Gastroesophageal sphincter (tissue), 4 donors: ENCODE results near the gene SLC7A6. TPM values are rescaled to one million over a fixed set of nuclear protein-coding genes. Genes with fewer than 3 reads are reported as not detected.

Experiments used
- ATAC-seq: fragments of 150-250 bp; one replicate; pipeline ENCODE4 v1.9.1; 2016; ENCODE audit warnings: mild to moderate bottlenecking, moderate library complexity
- H3K27ac ChIP-seq, 4 donors: fragments of 200-600 bp; sonication (generic) in 3 of 4; 1 replicate in 3 of 4; 2 replicates in 1 of 4; pipeline ENCODE4 v1.5.1; 2016 to 2019
- H3K27me3 ChIP-seq: fragments of 200-600 bp; sonication (generic); one replicate; pipeline ENCODE4 v1.5.1; 2019
- H3K36me3 ChIP-seq, 2 donors: fragments of 200-600 bp; sonication (generic); one replicate each; pipeline ENCODE4 v1.5.1; 2019; ENCODE audit warnings: control low read depth in 1 of 2
- H3K4me1 ChIP-seq, 3 donors: fragments of 200-600 bp; sonication (generic); 1 replicate in 2 of 3; 2 replicates in 1 of 3; pipeline ENCODE4 v1.5.1; 2016 to 2019; ENCODE audit warnings: control low read depth in 2 of 3
- H3K4me3 ChIP-seq, 2 donors: fragments of 200-600 bp; sonication (generic); one replicate each; pipeline ENCODE4 v1.5.1; 2019; ENCODE audit warnings: mild to moderate bottlenecking in 1 of 2, moderate library complexity in 1 of 2
- H3K9me3 ChIP-seq, 3 donors: fragments of 200-600 bp; sonication (generic); one replicate each; pipeline ENCODE4 v1.5.1; 2017 to 2019; ENCODE audit warnings: control low read depth in 2 of 3
- CTCF ChIP-seq, 4 experiments: fragments of 200-600 bp in 2 of 4; fragments of 450-650 bp in 2 of 4; sonication (generic) in 1 of 4; IDR thresholded peaks; one replicate each; pipeline ENCODE4 v1.5.1; 2017 to 2019; ENCODE audit warnings: antibody characterized with exemption in 4 of 4, mild to moderate bottlenecking in 2 of 4, moderate library complexity in 2 of 4
- EP300 ChIP-seq: sonication (generic); formaldehyde crosslinking; IDR thresholded peaks from one replicate; pipeline ENCODE4 v1.6.1; 2017; ENCODE audit warnings: antibody characterized with exemption, mild to moderate bottlenecking
- POLR2A ChIP-seq, 2 donors: fragments of 450-650 bp; IDR thresholded peaks; one replicate each; pipeline ENCODE4 v1.6.1; 2017; ENCODE audit warnings: antibody characterized with exemption in 2 of 2, mild to moderate bottlenecking in 2 of 2, moderate library complexity in 1 of 2
- POLR2AphosphoS5 ChIP-seq: sonication (generic); formaldehyde crosslinking; IDR thresholded peaks from one replicate; pipeline ENCODE4 v1.6.1; 2017; ENCODE audit warnings: antibody characterized with exemption
- WGBS, 2 donors: methylation state at CpG; one replicate each; pipeline ENCODE4 v1.1.5; 2018; ENCODE audit warnings: low coverage in 1 of 2; 5-methylcytosine and 5-hydroxymethylcytosine counted together
- total RNA-seq, 4 donors: library from RNA; depleted of rRNA; stranded (reverse); fragments of >200 nt; gene quantifications; one replicate each; pipeline ENCODE4 v1.1.0, GENCODE V29; 2016

Gene SLC7A6
- total RNA-seq, 4 donors from 2014 or later: 19.1 to 51.5 (median 33.7) TPM

GRCh38 chr16:68346892-68347480 lies 82.7 kb downstream of the SLC7A6 start:
- Histone ChIP-seq H3K36me3 (peaks cover 0 to 96% of the 10 kb centered on the region in 2 donors), H3K9me3 (no peaks in the 10 kb centered on the region)
- WGBS, 2 donors: 80 to 100% methylated on average over 1 to 4 of the region's 12 CpGs

GRCh38 chr16:68347605-68348004 lies 83.3 kb downstream of the SLC7A6 start:
- no peaks in the 10 kb centered on the region for H3K4me1 ChIP-seq
- TF ChIP-seq EP300 (no peak), POLR2A (IDR thresholded peaks at IDR 0.05) (no peak), CTCF (IDR thresholded peaks at IDR 0.05) (no peak), POLR2AphosphoS5 (no peak)
- H3K4me3 ChIP-seq: no peak overlapping the region
- H3K27me3 ChIP-seq: no peaks in the 10 kb centered on the region
- peaks cover 0 to 96% of the 10 kb centered on the region in 2 donors for H3K36me3 ChIP-seq
- H3K9me3 ChIP-seq: no peaks in the 10 kb centered on the region
- ATAC-seq: no peak
- WGBS, 2 donors: 78 to 79% methylated on average over 2 to 3 of the region's 4 CpGs
- H3K27ac ChIP-seq: no peak overlapping the region

More at GRCh38 chr16:68346892-68347480, 82.7 kb downstream of the SLC7A6 start:
- no peaks in the 10 kb centered on the region for H3K4me1 ChIP-seq
- ATAC-seq: no peak
- no peak overlapping the region for H3K4me3 ChIP-seq
- H3K27me3 ChIP-seq: no peaks in the 10 kb centered on the region
- TF ChIP-seq POLR2A (IDR thresholded peaks at IDR 0.05) (no peak), EP300 (no peak), POLR2AphosphoS5 (no peak), CTCF (IDR thresholded peaks at IDR 0.05) (no peak)
- no peak overlapping the region for H3K27ac ChIP-seq

- WGBS, 2 donors: 85 to 94% methylated on average over 13 to 17 of the region's 27 CpGs
Measured at GRCh38 chr16:68348639-68349445, 84.5 kb downstream of the SLC7A6 start.

GRCh38 chr16:68349838-68350410 lies 85.6 kb downstream of the SLC7A6 start:
- H3K36me3 ChIP-seq: peaks cover 0 to 100% of the 10 kb centered on the region in 2 donors

More at GRCh38 chr16:68348639-68349445, 84.5 kb downstream of the SLC7A6 start:
- no peaks in the 10 kb centered on the region for H3K9me3 ChIP-seq
- no peak overlapping the region for H3K27ac ChIP-seq
- ATAC-seq: no peak
- TF ChIP-seq EP300 (no peak), POLR2A (IDR thresholded peaks at IDR 0.05) (no peak), POLR2AphosphoS5 (no peak), CTCF (IDR thresholded peaks at IDR 0.05) (no peak)
- H3K4me1 ChIP-seq: no peaks in the 10 kb centered on the region
- H3K27me3 ChIP-seq: no peaks in the 10 kb centered on the region
- H3K36me3 ChIP-seq: peaks cover 0 to 96% of the 10 kb centered on the region in 2 donors
- H3K4me3 ChIP-seq: no peak overlapping the region

More at GRCh38 chr16:68349838-68350410, 85.6 kb downstream of the SLC7A6 start:
- Histone ChIP-seq H3K4me1 (no peaks in the 10 kb centered on the region), H3K27ac (no peak overlapping the region), H3K4me3 (no peak overlapping the region), H3K9me3 (no peaks in the 10 kb centered on the region), H3K27me3 (no peaks in the 10 kb centered on the region)
- ATAC-seq: no peak
- 85 to 95% methylated on average over 8 of the region's 10 CpGs for WGBS, 2 donors
- TF ChIP-seq POLR2A (IDR thresholded peaks at IDR 0.05) (no peak), EP300 (no peak), POLR2AphosphoS5 (no peak), CTCF (IDR thresholded peaks at IDR 0.05) (no peak)
